Measurements from ENCODE around the gene EXOSC7. TPM values are rescaled to one million over a fixed set of nuclear protein-coding genes. Genes with fewer than 3 reads are reported as not detected.
A peak's percentile ranks its signal among the peaks of the same experiment; 100 is the strongest.

EXOSC7 gene
- total RNA-seq, 1 experiment from 2014 or later = 88.7 TPM

DNA sequence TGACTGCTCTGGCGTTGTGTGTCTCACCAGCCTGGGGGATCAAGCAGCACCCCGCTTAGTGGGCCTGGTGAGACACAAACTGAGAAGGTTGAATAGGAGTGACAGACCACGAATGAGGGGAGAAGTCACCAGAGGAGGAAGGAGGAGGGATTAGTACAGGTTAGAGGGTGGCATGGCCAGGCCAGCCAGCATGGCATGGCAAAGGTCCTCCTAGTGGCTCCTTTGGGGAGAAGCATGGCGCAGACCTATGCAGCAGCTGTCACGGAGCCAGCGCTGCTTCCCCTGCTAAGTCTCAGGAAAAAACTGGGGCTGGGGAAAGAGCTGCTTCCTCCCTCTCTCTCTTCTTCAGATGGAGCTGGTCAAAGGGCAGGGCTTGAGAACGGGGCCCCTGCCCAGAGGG lies 48.7 kb upstream of the EXOSC7 start:
- no peaks in the 10 kb centered on the region for H3K79me2 ChIP-seq (ENCODE audit: insufficient read depth, low read length)
- H2BK15ac ChIP-seq (ENCODE audit: low read depth, low read length) = no peak overlapping the region
- no peak for DNase-seq
- Mint-ChIP-seq H3K27ac (peak overlapping the region in 1 of 3 experiments; percentile 47; a peak in 1 of 7 replicates), H3K9me3 (no peaks in the 10 kb centered on the region), H3K36me3 (ENCODE audit: insufficient read depth in 1 of 3, low read depth in 3 of 3) (peaks cover 20 to 47% (median 46%) of the 10 kb centered on the region in 3 experiments; a peak in 6 of 7 replicates), H3K27me3 (ENCODE audit: low read depth) (no peaks in the 10 kb centered on the region), H3K4me1 (peaks cover 6% of the 10 kb centered on the region in 2 experiments), H3K4me3 (no peak overlapping the region)
- no peaks in the 10 kb centered on the region for H3K27me3 ChIP-seq (ENCODE audit: insufficient read depth, low read length)
- 0 out of 3 replicates have a peak, but pooled peaks have one; percentile 20 for TF ChIP-seq CTCF (conservative IDR thresholded peaks at IDR 0.05)
- no peak overlapping the region for H2AFZ ChIP-seq (ENCODE audit: low read length)
- H3K27ac ChIP-seq (ENCODE audit: insufficient read length, low read depth, low read length) = no peak overlapping the region
- no peak overlapping the region for H3K4me2 ChIP-seq (ENCODE audit: insufficient read depth, insufficient read length, low read length)
- WGBS (ENCODE audit: extremely low coverage, insufficient read length, low lambda C conversion rate) = no CpG with 5 or more reads among the region's 7 CpGs
- H3K9me3 ChIP-seq (ENCODE audit: control insufficient read depth, low read depth, low read length) = no peaks in the 10 kb centered on the region
- H3K9ac ChIP-seq (ENCODE audit: extremely low read depth, insufficient read length, low read length) = no peak overlapping the region
- H3K56ac ChIP-seq (ENCODE audit: insufficient read length, low read depth, low read length) = no peak overlapping the region
- H4K91ac ChIP-seq (ENCODE audit: insufficient read length, low read depth, low read length) = no peak overlapping the region
- no peak overlapping the region for H4K8ac ChIP-seq (replicated peaks; ENCODE audit: insufficient read length, low read depth, low read length)
- H3K23ac ChIP-seq (ENCODE audit: insufficient read length, low read depth, low read length) = no peak overlapping the region
- H3K23me2 ChIP-seq (ENCODE audit: insufficient read length, low read depth, low read length, poor library complexity, severe bottlenecking) = no peaks in the 10 kb centered on the region
- no peak overlapping the region for H4K5ac ChIP-seq (ENCODE audit: insufficient read length, low read depth, low read length)
- no peaks in the 10 kb centered on the region for H3K4me1 ChIP-seq (ENCODE audit: insufficient read depth, low read length)
- H3K18ac ChIP-seq (ENCODE audit: insufficient read length, low read depth, low read length) = no peak overlapping the region
- H4K20me1 ChIP-seq (ENCODE audit: control insufficient read depth, insufficient read depth, insufficient read length) = no peaks in the 10 kb centered on the region
- no peak overlapping the region for H2BK120ac ChIP-seq (ENCODE audit: low read depth, low read length, poor library complexity, severe bottlenecking)
- H3K4ac ChIP-seq (ENCODE audit: low read depth, low read length) = no peak overlapping the region
- H3K14ac ChIP-seq (ENCODE audit: insufficient read depth, low read length) = no peak overlapping the region
- no peak overlapping the region for H2BK20ac ChIP-seq (ENCODE audit: low read depth, low read length, poor library complexity, severe bottlenecking)
- H2BK12ac ChIP-seq (ENCODE audit: insufficient read length, low read depth, low read length) = no peak overlapping the region
- H2BK5ac ChIP-seq (ENCODE audit: insufficient read length, low read length) = no peak overlapping the region
- H2AK5ac ChIP-seq (ENCODE audit: insufficient read length, low read length) = no peak overlapping the region
- H3K79me1 ChIP-seq (ENCODE audit: insufficient read depth, low read depth, low read length, poor library complexity, severe bottlenecking) = no peaks in the 10 kb centered on the region
- no peak overlapping the region for H3T11ph ChIP-seq (ENCODE audit: low read length)
